Suprapubic skin (tissue), 4 donors: ENCODE results near the gene MCF2L. TPM values are rescaled to one million over a fixed set of nuclear protein-coding genes. Genes with fewer than 3 reads are reported as not detected.

Experiments used
- DNase-seq, 2 donors: peaks; one replicate each; pipeline ENCODE4 v3.0.0-alpha.2; 2019; ENCODE audit warnings: low spot score in 2 of 2
- H3K27ac ChIP-seq: fragments of 200-600 bp; sonication (generic); one replicate; pipeline ENCODE4 v1.5.1; 2019
- H3K27me3 ChIP-seq: fragments of 200-600 bp; sonication (generic); one replicate; pipeline ENCODE4 v1.5.1; 2019
- H3K36me3 ChIP-seq: fragments of 200-600 bp; sonication (generic); one replicate; pipeline ENCODE4 v1.5.1; 2019
- H3K4me1 ChIP-seq: fragments of 200-600 bp; sonication (generic); one replicate; pipeline ENCODE4 v1.5.1; 2019
- H3K4me3 ChIP-seq: fragments of 200-600 bp; sonication (generic); one replicate; pipeline ENCODE4 v1.5.1; 2019; ENCODE audit warnings: mild to moderate bottlenecking
- H3K9me3 ChIP-seq: fragments of 200-600 bp; sonication (generic); one replicate; pipeline ENCODE4 v1.5.1; 2019
- EP300 ChIP-seq: sonication (generic); formaldehyde crosslinking; IDR thresholded peaks from one replicate; pipeline ENCODE4 v1.6.1; 2017; ENCODE audit warnings: antibody characterized with exemption
- POLR2A ChIP-seq, 2 donors: fragments of 450-650 bp; IDR thresholded peaks; one replicate each; pipeline ENCODE4 v1.6.1; 2017; ENCODE audit warnings: antibody characterized with exemption in 2 of 2, mild to moderate bottlenecking in 2 of 2, moderate library complexity in 2 of 2
- POLR2AphosphoS5 ChIP-seq, 3 donors: sonication (generic); formaldehyde crosslinking; IDR thresholded peaks; one replicate each; pipeline ENCODE4 v1.6.1; 2017; ENCODE audit warnings: antibody characterized with exemption in 3 of 3
- WGBS: methylation state at CpG from one replicate; pipeline ENCODE4 v1.1.5; 2018; 5-methylcytosine and 5-hydroxymethylcytosine counted together
- total RNA-seq, 4 donors: library from RNA; depleted of rRNA; stranded (reverse); fragments of >200 nt; gene quantifications; one replicate each; pipeline ENCODE4 v1.1.0, GENCODE V29; 2016
- TF ChIP-seq, protein P1 (sequence below), 2 donors: fragments of 200-600 bp in 1 of 2; fragments of 450-650 bp in 1 of 2; sonication (generic) in 1 of 2; IDR thresholded peaks; one replicate each; pipeline ENCODE4 v1.5.1; 2016 to 2019; ENCODE audit warnings: antibody characterized with exemption in 2 of 2, mild to moderate bottlenecking in 1 of 2, moderate library complexity in 1 of 2

The MCF2L gene
- total RNA-seq, 4 donors from 2014 or later, result 25.4 to 144 (median 50.0) TPM

- Histone ChIP-seq H3K36me3 (peaks cover 36% of the 10 kb centered on the region), H3K4me1 (no peaks in the 10 kb centered on the region), H3K4me3 (no peak overlapping the region), H3K9me3 (no peaks in the 10 kb centered on the region), H3K27ac (no peak overlapping the region), H3K27me3 (no peaks in the 10 kb centered on the region)
- no peak for TF ChIP-seq POLR2AphosphoS5 (IDR thresholded peaks at IDR 0.05)
- 93% methylated on average over 13 of the region's 14 CpGs for WGBS
- DNase-seq, result peak; percentile 36 to 43
These were observed 93.7 kb downstream of the MCF2L start for GRCh38 chr13:113062691-113063090.

- Histone ChIP-seq H3K4me3 (no peak overlapping the region), H3K9me3 (no peaks in the 10 kb centered on the region), H3K4me1 (no peaks in the 10 kb centered on the region), H3K27me3 (no peaks in the 10 kb centered on the region), H3K27ac (no peak overlapping the region), H3K36me3 (peaks cover 36% of the 10 kb centered on the region)
- WGBS, result 94% methylated on average over 20 of the region's 22 CpGs
- peak in 1 of 2 donors; percentile 40 for DNase-seq
- TF ChIP-seq POLR2A (IDR thresholded peaks at IDR 0.05) (no peak), POLR2AphosphoS5 (IDR thresholded peaks at IDR 0.05) (no peak), EP300 (no peak)
- TF ChIP-seq, protein P1, sequence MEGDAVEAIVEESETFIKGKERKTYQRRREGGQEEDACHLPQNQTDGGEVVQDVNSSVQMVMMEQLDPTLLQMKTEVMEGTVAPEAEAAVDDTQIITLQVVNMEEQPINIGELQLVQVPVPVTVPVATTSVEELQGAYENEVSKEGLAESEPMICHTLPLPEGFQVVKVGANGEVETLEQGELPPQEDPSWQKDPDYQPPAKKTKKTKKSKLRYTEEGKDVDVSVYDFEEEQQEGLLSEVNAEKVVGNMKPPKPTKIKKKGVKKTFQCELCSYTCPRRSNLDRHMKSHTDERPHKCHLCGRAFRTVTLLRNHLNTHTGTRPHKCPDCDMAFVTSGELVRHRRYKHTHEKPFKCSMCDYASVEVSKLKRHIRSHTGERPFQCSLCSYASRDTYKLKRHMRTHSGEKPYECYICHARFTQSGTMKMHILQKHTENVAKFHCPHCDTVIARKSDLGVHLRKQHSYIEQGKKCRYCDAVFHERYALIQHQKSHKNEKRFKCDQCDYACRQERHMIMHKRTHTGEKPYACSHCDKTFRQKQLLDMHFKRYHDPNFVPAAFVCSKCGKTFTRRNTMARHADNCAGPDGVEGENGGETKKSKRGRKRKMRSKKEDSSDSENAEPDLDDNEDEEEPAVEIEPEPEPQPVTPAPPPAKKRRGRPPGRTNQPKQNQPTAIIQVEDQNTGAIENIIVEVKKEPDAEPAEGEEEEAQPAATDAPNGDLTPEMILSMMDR (IDR thresholded peaks at IDR 0.05), result no peak
These were observed 94.1 kb downstream of the MCF2L start for GRCh38 chr13:113063091-113063491.

DNA sequence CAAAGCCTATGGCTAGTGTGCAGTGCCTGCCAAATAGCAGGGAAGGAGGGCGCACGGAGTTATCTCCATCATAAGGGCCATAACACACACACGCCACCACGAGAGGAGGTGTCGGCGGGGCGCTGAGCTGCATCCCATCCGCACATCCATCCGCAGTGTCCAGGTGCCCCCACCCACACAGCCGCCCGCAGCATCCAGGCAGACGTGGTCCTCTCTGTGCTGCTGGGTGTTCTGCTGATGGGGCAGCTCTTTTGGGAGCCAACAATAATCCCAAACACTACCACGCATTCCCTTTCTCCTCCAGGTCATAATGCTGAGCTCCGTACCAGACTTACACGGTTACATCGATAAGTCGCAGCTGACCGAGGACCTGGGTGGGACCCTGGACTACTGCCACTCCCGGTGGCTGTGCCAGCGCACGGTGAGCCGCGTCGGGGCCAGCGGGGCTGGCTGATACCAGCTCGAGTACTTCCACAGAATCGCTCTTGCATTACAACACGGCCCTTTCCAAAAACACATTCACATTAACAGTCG is 95.1 kb downstream of the MCF2L start:
- DNase-seq, result no peak
- Histone ChIP-seq H3K4me3 (no peak overlapping the region), H3K27ac (no peak overlapping the region), H3K4me1 (no peaks in the 10 kb centered on the region), H3K9me3 (no peaks in the 10 kb centered on the region), H3K27me3 (no peaks in the 10 kb centered on the region), H3K36me3 (peaks cover 36% of the 10 kb centered on the region)
- TF ChIP-seq, protein P1 (IDR thresholded peaks at IDR 0.05), result no peak
- TF ChIP-seq EP300 (no peak), POLR2AphosphoS5 (IDR thresholded peaks at IDR 0.05) (no peak), POLR2A (IDR thresholded peaks at IDR 0.05) (no peak)
- WGBS, result 80% methylated on average over 20 of the region's 29 CpGs

- DNase-seq, result no peak
- peaks cover 39% of the 10 kb centered on the region for H3K36me3 ChIP-seq
- no peaks in the 10 kb centered on the region for H3K27me3 ChIP-seq
- TF ChIP-seq POLR2A (IDR thresholded peaks at IDR 0.05), result no peak
- H3K9me3 ChIP-seq, result no peaks in the 10 kb centered on the region
- H3K4me3 ChIP-seq, result no peak overlapping the region
- no peaks in the 10 kb centered on the region for H3K4me1 ChIP-seq
- WGBS, result 86% methylated on average over 41 of the region's 41 CpGs
- no peak overlapping the region for H3K27ac ChIP-seq
These were observed 95.8 kb downstream of the MCF2L start for GRCh38 chr13:113064534-113065405.

GRCh38 chr13:113065406-113066141 is 96.6 kb downstream of the MCF2L start:
- no peak overlapping the region for H3K4me3 ChIP-seq
- no peak for DNase-seq
- WGBS, result 98% methylated on average over 9 of the region's 29 CpGs
- H3K27ac ChIP-seq, result no peak overlapping the region
- TF ChIP-seq, protein P1 (IDR thresholded peaks at IDR 0.05), result no peak
- TF ChIP-seq EP300, result no peak
- TF ChIP-seq POLR2AphosphoS5 (IDR thresholded peaks at IDR 0.05), result no peak
- TF ChIP-seq POLR2A (IDR thresholded peaks at IDR 0.05), result no peak
- no peaks in the 10 kb centered on the region for H3K9me3 ChIP-seq
- H3K27me3 ChIP-seq, result no peaks in the 10 kb centered on the region
- peaks cover 41% of the 10 kb centered on the region for H3K36me3 ChIP-seq
- H3K4me1 ChIP-seq, result no peaks in the 10 kb centered on the region

DNA sequence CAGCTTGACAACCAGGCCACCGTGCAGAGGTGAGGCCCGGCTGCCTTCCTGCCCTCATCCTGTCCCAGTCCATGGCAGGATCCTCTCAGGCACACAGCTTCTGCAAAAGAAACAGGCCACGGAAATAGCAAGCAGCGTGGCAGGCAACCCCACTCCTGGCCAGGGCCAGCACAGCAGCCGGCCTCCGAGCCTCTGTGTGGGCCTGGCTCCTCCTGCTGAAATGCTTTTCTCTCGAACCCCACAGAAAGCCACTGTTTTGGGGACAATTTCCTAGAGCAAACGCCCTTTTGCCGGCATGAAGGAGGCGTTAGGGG is 97.1 kb downstream of the MCF2L start:
- no peak for DNase-seq
- peaks cover 38% of the 10 kb centered on the region for H3K36me3 ChIP-seq
- H3K27ac ChIP-seq, result no peak overlapping the region
- no peaks in the 10 kb centered on the region for H3K4me1 ChIP-seq
- no peaks in the 10 kb centered on the region for H3K9me3 ChIP-seq
- no peaks in the 10 kb centered on the region for H3K27me3 ChIP-seq
- WGBS, result 96% methylated on average over 4 of the region's 10 CpGs
- H3K4me3 ChIP-seq, result no peak overlapping the region
- no peak for TF ChIP-seq EP300
- TF ChIP-seq, protein P1 (IDR thresholded peaks at IDR 0.05), result no peak
- TF ChIP-seq POLR2AphosphoS5 (IDR thresholded peaks at IDR 0.05), result no peak
- no peak for TF ChIP-seq POLR2A (IDR thresholded peaks at IDR 0.05)
